ENCODE data around the gene SMG6.

The SMG6 gene

GRCh38 chr17:2158396-2158780 lies 145.2 kb downstream of the SMG6 start:
- CTCF ChIA-PET, result interaction anchor here (0.9 to 2.4 kb wide), 4 partner anchors 11 to 86 kb away, joined by 3 to 6 read pairs (median 5); no protein-coding TSS in a partner anchor
- POLR2A ChIA-PET, result no interaction called here
- DNase-seq (ENCODE audit: extremely low spot score), result no peak

GRCh38 chr17:2157675-2158395 lies 145.8 kb downstream of the SMG6 start:
- no peak for TF ChIP-seq CTCF (IDR thresholded peaks at IDR 0.05; ENCODE audit: control extremely low read depth, extremely low read depth, low read depth, missing control alignments)
- POLR2A ChIA-PET, result no interaction called here
- no peak for DNase-seq (ENCODE audit: extremely low spot score)
- CTCF ChIA-PET, result interaction anchor here (0.9 to 2.4 kb wide), 7 partner anchors 8 to 115 kb away, joined by 3 to 6 read pairs (median 4); no protein-coding TSS in a partner anchor

More at GRCh38 chr17:2158396-2158780, 145.2 kb downstream of the SMG6 start:
- TF ChIP-seq CTCF (IDR thresholded peaks at IDR 0.05; ENCODE audit: control extremely low read depth, extremely low read depth, low read depth, missing control alignments), result no peak

GRCh38 chr17:2157081-2157480 lies 146.5 kb downstream of the SMG6 start:
- no peak for TF ChIP-seq CTCF (IDR thresholded peaks at IDR 0.05; ENCODE audit: control extremely low read depth, extremely low read depth, low read depth, missing control alignments)
- ChIA-PET POLR2A (no interaction called here), CTCF (interaction anchor here (0.7 to 1.3 kb wide), 5 partner anchors 9 to 116 kb away, joined by 3 to 6 read pairs (median 3); no protein-coding TSS in a partner anchor)
- no peak for DNase-seq (ENCODE audit: extremely low spot score)

- POLR2A ChIA-PET, result no interaction called here
- TF ChIP-seq CTCF (IDR thresholded peaks at IDR 0.05; ENCODE audit: control extremely low read depth, extremely low read depth, low read depth, missing control alignments), result no peak
- no peak for DNase-seq (ENCODE audit: extremely low spot score)
- CTCF ChIA-PET, result interaction anchor here (0.7 to 1.3 kb wide), 4 partner anchors 9 to 46 kb away, joined by 3 to 4 read pairs (median 3); no protein-coding TSS in a partner anchor
Measured at GRCh38 chr17:2156666-2157065, 146.9 kb downstream of the SMG6 start.

GRCh38 chr17:2155573-2155972 lies 148.0 kb downstream of the SMG6 start:
- ChIA-PET CTCF (interaction anchor here (0.9 to 1.5 kb wide), 5 partner anchors 15 to 101 kb away, joined by 3 read pairs; no protein-coding TSS in a partner anchor), POLR2A (no interaction called here)
- no peak for TF ChIP-seq CTCF (IDR thresholded peaks at IDR 0.05; ENCODE audit: control extremely low read depth, extremely low read depth, low read depth, missing control alignments)
- DNase-seq (ENCODE audit: extremely low spot score), result no peak

- TF ChIP-seq CTCF (IDR thresholded peaks at IDR 0.05; ENCODE audit: control extremely low read depth, extremely low read depth, low read depth, missing control alignments), result no peak
- CTCF ChIA-PET, result interaction anchor here (1.0 to 1.5 kb wide), 2 partner anchors 17 to 29 kb away, joined by 3 read pairs; no protein-coding TSS in a partner anchor
- POLR2A ChIA-PET, result no interaction called here
- no peak for DNase-seq (ENCODE audit: extremely low spot score)
Measured at GRCh38 chr17:2151358-2152033, 152.1 kb downstream of the SMG6 start.

Measured in GM10248 (cell line).